Osteoblast (primary cell): ENCODE measurements around the gene RAB4A. TPM values are rescaled to one million over a fixed set of nuclear protein-coding genes. Genes with fewer than 3 reads are reported as not detected.

ENCODE experiments used
- DNase-seq: peaks from one replicate; pipeline ENCODE4 v3.0.0; 2011; ENCODE audit warnings: low spot score, mixed read lengths; ENCODE audit not compliant: insufficient read length; ENCODE audit errors: missing footprints
- H2AFZ ChIP-seq: 2 replicates; pipeline ENCODE4 v1.6.0; 2011; ENCODE audit warnings: mild to moderate bottlenecking, low read length
- H3K27ac ChIP-seq: 2 replicates; pipeline ENCODE4 v1.5.1; 2011; ENCODE audit warnings: mild to moderate bottlenecking, low read depth, low read length, moderate library complexity
- H3K27me3 ChIP-seq: 2 replicates; pipeline ENCODE4 v1.6.0; 2012; ENCODE audit warnings: mild to moderate bottlenecking, control low read depth, inconsistent platforms, low read length, moderate library complexity; ENCODE audit not compliant: insufficient read depth
- H3K36me3 ChIP-seq: 2 replicates; pipeline ENCODE4 v1.5.1; 2011; ENCODE audit warnings: mild to moderate bottlenecking, low read length, control low read depth, moderate library complexity; ENCODE audit not compliant: insufficient read depth
- H3K4me1 ChIP-seq: 2 replicates; pipeline ENCODE4 v1.5.1; 2011; ENCODE audit warnings: mild to moderate bottlenecking, low read length, control low read depth, moderate library complexity; ENCODE audit not compliant: insufficient read depth
- H3K4me2 ChIP-seq: 2 replicates; pipeline ENCODE4 v1.6.0; 2011; ENCODE audit warnings: mild to moderate bottlenecking, low read length; ENCODE audit not compliant: insufficient read depth
- H3K4me3 ChIP-seq: fragments of 200-600 bp; sonication (generic); 3 replicates; pipeline ENCODE4 v1.5.1; 2012; ENCODE audit warnings: mild to moderate bottlenecking, low read length, inconsistent platforms; ENCODE audit not compliant: insufficient read depth
- H3K79me2 ChIP-seq: 2 replicates; pipeline ENCODE4 v1.6.0; 2012; ENCODE audit warnings: mild to moderate bottlenecking, low read length, control low read depth, inconsistent platforms; ENCODE audit not compliant: insufficient read depth
- H3K9me3 ChIP-seq: 2 replicates; pipeline ENCODE4 v1.5.1; 2011; ENCODE audit warnings: low read depth, low read length, control low read depth
- H4K20me1 ChIP-seq: 2 replicates; pipeline ENCODE4 v1.6.0; 2012; ENCODE audit warnings: mild to moderate bottlenecking, low read length, control low read depth; ENCODE audit not compliant: insufficient read depth
- total RNA-seq: library from RNA; depleted of rRNA; stranded (reverse); fragments of >200 nt; gene quantifications from 2 replicates; pipeline ENCODE4 v1.2.3, GENCODE V29; 2012
- TF ChIP-seq, protein P1 (sequence below): IDR thresholded peaks from 2 replicates; pipeline ENCODE4 v1.5.1; 2011; ENCODE audit warnings: mild to moderate bottlenecking, low read depth, low read length, moderate library complexity; ENCODE audit errors: extremely low read depth

The RAB4A gene
- total RNA-seq, 1 donor: 19.9 TPM

DNA sequence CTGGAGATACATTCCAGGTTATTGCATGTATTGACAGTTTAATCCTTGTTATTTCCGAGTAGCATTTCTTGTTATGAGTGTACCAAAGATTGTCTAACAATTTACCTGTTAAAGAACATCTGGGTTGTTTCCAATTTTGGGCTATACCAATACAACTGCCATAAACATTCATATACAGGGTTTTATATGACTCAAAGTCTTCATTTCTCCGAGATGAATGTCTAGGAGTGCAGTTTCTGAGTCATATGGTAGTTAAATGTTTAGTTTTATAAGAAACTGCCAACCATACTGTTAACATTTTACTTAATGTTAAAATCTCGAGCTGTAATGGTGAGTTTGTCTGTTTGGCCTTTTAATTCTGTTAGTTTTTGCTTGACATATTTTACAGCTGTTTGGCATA lies 10.0 kb downstream of the RAB4A start:
- Histone ChIP-seq H3K4me2 (peak overlapping the region; percentile 62), H3K4me1 (peaks cover 23% of the 10 kb centered on the region), H3K9me3 (no peaks in the 10 kb centered on the region), H3K4me3 (no peak overlapping the region), H3K79me2 (peaks cover 91% of the 10 kb centered on the region), H3K27me3 (no peaks in the 10 kb centered on the region), H3K36me3 (no peaks in the 10 kb centered on the region), H2AFZ (no peak overlapping the region), H4K20me1 (peaks cover 57% of the 10 kb centered on the region), H3K27ac (peak overlapping the region; percentile 57)
- no peak for DNase-seq
- TF ChIP-seq, protein P1, sequence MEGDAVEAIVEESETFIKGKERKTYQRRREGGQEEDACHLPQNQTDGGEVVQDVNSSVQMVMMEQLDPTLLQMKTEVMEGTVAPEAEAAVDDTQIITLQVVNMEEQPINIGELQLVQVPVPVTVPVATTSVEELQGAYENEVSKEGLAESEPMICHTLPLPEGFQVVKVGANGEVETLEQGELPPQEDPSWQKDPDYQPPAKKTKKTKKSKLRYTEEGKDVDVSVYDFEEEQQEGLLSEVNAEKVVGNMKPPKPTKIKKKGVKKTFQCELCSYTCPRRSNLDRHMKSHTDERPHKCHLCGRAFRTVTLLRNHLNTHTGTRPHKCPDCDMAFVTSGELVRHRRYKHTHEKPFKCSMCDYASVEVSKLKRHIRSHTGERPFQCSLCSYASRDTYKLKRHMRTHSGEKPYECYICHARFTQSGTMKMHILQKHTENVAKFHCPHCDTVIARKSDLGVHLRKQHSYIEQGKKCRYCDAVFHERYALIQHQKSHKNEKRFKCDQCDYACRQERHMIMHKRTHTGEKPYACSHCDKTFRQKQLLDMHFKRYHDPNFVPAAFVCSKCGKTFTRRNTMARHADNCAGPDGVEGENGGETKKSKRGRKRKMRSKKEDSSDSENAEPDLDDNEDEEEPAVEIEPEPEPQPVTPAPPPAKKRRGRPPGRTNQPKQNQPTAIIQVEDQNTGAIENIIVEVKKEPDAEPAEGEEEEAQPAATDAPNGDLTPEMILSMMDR: no peak

DNA sequence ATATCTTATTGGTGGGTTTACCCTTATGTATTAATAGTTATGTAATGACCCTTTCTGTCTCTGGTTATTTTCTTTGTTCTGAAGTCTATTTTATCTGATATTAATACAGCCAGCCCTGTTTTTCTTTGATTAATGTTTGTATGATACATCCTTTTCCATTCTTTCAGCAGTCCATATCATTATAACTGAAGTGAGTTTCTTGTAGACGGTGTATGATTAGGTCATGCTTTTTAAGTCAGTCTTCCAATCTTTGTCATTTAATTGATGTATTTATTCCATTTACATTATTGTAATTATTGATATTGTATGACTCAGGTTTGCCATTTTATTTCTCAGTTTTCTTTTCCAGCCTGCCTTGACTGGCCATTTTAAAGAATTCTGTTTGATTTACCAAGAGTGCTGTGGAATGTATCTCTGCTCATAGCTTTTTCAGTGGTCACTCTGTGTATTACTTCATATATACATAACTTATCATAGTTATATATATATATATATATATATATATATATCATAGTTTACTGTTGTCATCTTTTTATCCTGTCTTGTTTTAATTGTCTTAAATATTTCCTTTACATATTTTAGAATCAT lies 10.5 kb downstream of the RAB4A start:
- Histone ChIP-seq H2AFZ (no peak overlapping the region), H3K79me2 (peaks cover 91% of the 10 kb centered on the region), H3K36me3 (no peaks in the 10 kb centered on the region), H3K4me2 (peak overlapping the region; percentile 62), H4K20me1 (peaks cover 51% of the 10 kb centered on the region), H3K27ac (peak overlapping the region; percentile 57), H3K27me3 (no peaks in the 10 kb centered on the region), H3K4me1 (peaks cover 23% of the 10 kb centered on the region), H3K9me3 (no peaks in the 10 kb centered on the region), H3K4me3 (no peak overlapping the region)
- no peak for DNase-seq
- TF ChIP-seq, protein P1: no peak

DNA sequence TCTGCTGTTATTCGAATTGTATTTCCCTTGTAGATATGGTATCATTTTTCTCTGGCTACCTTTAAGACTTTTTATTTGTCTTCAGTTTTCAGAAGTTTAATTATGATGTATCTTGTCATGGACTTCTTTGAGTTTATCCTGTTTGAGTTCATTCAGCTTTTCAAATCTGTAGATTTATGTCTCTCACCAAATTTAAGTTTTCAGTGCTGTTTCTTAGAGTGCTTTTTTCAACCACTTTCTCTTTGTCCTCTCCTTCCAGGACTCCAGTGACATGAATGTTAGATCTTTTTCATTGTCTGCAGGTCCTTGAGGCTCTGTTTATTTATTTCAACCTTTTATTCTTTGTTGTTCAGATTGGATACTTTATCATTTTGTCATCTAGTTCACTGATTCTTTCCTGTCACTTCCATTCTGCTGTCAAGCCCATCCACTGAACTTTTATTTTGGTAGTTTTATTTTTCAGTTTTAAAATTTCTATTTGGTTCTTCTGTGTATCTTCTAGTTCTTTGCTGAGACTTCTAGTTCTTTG lies 11.4 kb downstream of the RAB4A start:
- H3K4me3 ChIP-seq: no peak overlapping the region
- H2AFZ ChIP-seq: no peak overlapping the region
- DNase-seq: no peak
- H4K20me1 ChIP-seq: peaks cover 48% of the 10 kb centered on the region
- no peaks in the 10 kb centered on the region for H3K9me3 ChIP-seq
- H3K4me1 ChIP-seq: peaks cover 23% of the 10 kb centered on the region
- no peak overlapping the region for H3K4me2 ChIP-seq
- TF ChIP-seq, protein P1: no peak
- H3K27ac ChIP-seq: no peak overlapping the region
- H3K36me3 ChIP-seq: no peaks in the 10 kb centered on the region
- H3K79me2 ChIP-seq: peaks cover 84% of the 10 kb centered on the region
- H3K27me3 ChIP-seq: no peaks in the 10 kb centered on the region

DNA sequence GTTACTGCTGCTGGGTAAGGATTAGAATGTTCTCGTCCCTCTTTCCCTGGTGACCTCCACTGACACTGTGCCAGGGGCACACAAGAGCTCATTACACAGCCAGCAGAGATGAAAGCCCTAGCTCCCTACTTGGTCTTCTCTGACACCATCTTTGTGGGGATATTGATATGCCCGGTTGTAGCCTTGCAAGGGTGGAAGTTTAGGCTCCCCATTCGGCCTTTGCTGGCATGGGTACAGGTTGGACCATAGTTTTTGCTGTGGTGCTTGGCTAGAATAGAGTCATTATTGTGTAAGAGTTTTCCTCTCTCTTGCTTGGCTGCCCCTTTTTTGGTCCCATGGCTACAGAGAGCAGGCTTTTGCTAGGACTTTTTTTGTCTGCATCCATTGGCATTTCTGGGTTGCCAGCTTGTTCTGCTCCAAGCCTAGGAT lies 12.3 kb downstream of the RAB4A start:
- Histone ChIP-seq H3K4me2 (no peak overlapping the region), H3K27me3 (no peaks in the 10 kb centered on the region), H3K79me2 (peaks cover 83% of the 10 kb centered on the region), H3K9me3 (no peaks in the 10 kb centered on the region), H3K36me3 (no peaks in the 10 kb centered on the region), H3K4me1 (peaks cover 23% of the 10 kb centered on the region), H3K4me3 (no peak overlapping the region), H2AFZ (no peak overlapping the region), H3K27ac (no peak overlapping the region), H4K20me1 (peaks cover 46% of the 10 kb centered on the region)
- TF ChIP-seq, protein P1: no peak
- no peak for DNase-seq
